ENCODE results near the gene HM13.
"Not testable (repeated sequence)": the region's sequence is repeated elsewhere in the genome, so short reads cannot be mapped to it uniquely, and the experiment has no call there.

Gene HM13

DNA sequence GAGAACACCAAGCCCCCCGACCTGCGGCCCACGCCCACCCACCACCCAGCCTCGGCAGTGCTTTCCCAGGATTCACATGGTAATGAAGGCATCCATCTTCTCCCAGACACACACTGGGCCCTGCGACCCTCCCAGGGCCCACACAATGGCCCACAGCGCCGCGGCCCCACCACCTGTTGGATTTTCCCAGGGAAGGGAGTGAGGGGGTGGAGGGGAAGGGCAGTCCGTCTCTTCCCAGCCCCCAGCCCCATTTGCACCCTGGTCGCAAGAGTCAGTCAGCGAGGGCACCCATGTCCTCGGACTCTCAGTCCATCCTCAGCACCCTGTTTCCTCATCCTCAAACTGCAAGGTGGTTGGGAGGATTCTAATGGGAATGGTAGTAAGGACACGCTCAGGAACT, 67.1 kb downstream of the HM13 start:
- Histone ChIP-seq H3K27me3 (ENCODE audit: control insufficient read depth in 1 of 2, insufficient read depth in 2 of 2, low read length in 2 of 2) (no peaks in the 10 kb centered on the region), H3K4me3 (ENCODE audit: low read depth in 1 of 2, low read length in 2 of 2) (no peak overlapping the region), H3K4me1 (ENCODE audit: insufficient read depth, low read length) (no peaks in the 10 kb centered on the region), H3K36me3 (ENCODE audit: insufficient read depth, low read length) (no peaks in the 10 kb centered on the region), H3K9me3 (ENCODE audit: low read length) (no peaks in the 10 kb centered on the region), H3K27ac (ENCODE audit: low read depth, low read length) (no peak overlapping the region), H3K9ac (ENCODE audit: low read length) (no peak overlapping the region)

DNA sequence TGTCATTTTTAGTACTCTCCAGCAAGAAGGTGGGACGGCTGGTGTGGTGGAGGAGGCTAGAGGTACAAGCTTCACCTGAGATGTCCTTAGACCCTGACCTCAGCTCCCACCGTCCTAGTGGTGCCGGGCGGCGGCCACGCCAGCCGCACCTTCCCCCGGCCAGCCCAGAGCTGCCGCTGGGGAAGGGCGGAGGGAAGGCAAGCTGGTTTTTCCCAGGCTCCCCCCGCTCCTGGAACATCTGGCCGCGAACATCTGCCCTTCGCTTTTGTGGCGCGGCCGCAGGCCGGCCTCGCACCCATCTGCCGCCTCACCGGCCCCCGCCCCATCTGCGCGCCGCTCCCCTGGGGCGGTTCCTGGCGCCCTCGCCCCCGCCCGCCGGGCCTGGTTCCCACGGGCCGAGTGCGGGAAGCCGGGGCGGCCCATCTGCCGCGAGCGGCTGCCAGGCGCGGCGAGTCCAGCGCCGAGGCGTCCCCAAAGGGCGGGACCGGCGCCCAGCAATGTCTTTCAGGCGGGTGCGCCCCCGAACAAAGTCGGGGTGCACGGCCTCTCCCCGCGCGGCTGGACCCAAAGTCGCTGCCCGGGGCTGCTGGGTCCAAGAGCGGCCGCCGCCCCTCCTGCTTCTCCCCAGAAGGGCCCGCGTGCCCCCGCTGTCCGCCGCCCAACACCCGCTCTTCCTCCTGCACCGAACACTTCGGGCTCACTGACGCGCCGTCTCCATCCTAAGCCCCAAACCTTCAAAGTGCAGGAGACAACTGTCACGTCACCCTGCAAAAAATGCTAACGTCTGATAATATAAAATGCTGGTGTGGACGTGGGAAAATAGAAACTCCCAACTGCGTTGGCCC, 73.5 kb downstream of the HM13 start:
- no peaks in the 10 kb centered on the region for H3K27me3 ChIP-seq (ENCODE audit: control insufficient read depth in 1 of 2, insufficient read depth in 2 of 2, low read length in 2 of 2)
- peak overlapping the region; percentile 13 for H3K27ac ChIP-seq (ENCODE audit: low read depth, low read length)
- H3K9ac ChIP-seq (ENCODE audit: low read length): no peak overlapping the region
- peak overlapping the region; percentile 47 to 63 for H3K4me3 ChIP-seq (ENCODE audit: low read depth in 1 of 2, low read length in 2 of 2)
- H3K9me3 ChIP-seq (ENCODE audit: low read length): no peaks in the 10 kb centered on the region
- no peaks in the 10 kb centered on the region for H3K36me3 ChIP-seq (ENCODE audit: insufficient read depth, low read length)
- peaks cover 6% of the 10 kb centered on the region for H3K4me1 ChIP-seq (ENCODE audit: insufficient read depth, low read length)

DNA sequence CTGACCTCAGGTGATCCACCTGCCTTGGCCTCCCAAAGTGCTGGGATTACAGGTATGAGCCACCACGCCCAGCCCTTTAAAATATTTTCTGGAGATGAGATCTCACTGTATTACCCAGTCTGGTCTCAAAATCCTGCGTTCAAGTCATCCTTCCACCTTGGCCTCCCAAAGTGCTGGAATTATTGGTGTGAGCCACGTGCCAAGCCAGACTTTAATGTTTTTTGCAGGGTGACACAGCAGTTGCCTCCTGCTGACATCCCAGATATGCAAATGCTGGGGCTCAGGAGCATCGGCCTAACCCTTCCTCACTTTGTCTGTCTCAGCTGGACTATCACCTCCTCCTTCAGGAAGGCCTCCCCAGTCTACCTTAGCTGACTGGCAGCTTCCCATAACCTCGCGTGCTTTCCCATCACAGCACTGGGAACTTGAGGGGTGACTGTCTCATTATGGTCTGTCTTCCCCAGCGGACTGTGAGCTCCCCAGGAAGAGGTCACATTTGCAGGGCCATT, 76.5 kb downstream of the HM13 start:
- no peak overlapping the region for H3K4me3 ChIP-seq (ENCODE audit: low read depth in 1 of 2, low read length in 2 of 2)
- H3K4me1 ChIP-seq (ENCODE audit: insufficient read depth, low read length): peaks cover 9% of the 10 kb centered on the region
- H3K9ac ChIP-seq (ENCODE audit: low read length): no peak overlapping the region
- H3K27me3 ChIP-seq (ENCODE audit: control insufficient read depth in 1 of 2, insufficient read depth in 2 of 2, low read length in 2 of 2): no peaks in the 10 kb centered on the region
- no peaks in the 10 kb centered on the region for H3K9me3 ChIP-seq (ENCODE audit: low read length)
- no peaks in the 10 kb centered on the region for H3K36me3 ChIP-seq (ENCODE audit: insufficient read depth, low read length)
- no peak overlapping the region for H3K27ac ChIP-seq (ENCODE audit: low read depth, low read length)

DNA sequence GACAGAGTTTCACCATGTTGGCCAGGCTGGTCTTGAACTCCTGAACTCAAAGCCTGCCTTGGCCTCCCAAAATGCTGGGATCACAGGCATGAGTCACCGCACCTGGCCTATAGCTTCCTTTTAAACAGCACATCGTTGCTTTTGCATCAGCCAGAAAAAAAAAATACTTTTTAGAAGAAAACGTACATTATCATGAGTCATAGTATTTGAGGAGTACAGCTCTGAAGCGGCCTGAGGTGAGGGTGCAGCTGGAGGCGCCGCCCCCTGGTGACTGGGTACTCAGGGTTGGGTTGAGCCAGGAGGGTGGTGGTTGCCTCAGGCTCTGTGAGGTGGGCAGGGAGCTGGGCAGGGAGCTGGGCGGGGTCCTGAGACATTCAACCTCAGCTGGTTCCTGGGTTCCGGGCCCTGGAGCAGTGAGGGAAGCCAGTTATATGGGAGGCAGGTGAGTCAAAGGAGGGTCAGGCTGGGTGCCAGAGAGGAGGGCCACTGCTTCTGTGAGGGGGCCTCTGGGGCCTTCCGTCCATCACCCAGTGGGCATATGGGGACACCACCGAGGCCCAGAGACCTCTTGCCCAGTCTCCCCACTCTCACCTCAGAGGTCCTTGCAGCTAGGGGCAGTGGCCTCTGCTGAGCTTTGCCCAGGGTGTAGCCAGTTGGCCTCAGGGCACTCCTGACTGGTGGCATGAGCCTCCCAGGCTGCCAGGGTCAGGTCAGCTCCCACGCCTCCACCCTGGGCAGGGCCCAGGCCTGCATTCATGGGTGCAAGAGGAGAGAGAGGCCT, 79.2 kb downstream of the HM13 start:
- H3K9me3 ChIP-seq (ENCODE audit: low read length): no peaks in the 10 kb centered on the region
- H3K9ac ChIP-seq (ENCODE audit: low read length): no peak overlapping the region
- no peaks in the 10 kb centered on the region for H3K27me3 ChIP-seq (ENCODE audit: control insufficient read depth in 1 of 2, insufficient read depth in 2 of 2, low read length in 2 of 2)
- no peaks in the 10 kb centered on the region for H3K36me3 ChIP-seq (ENCODE audit: insufficient read depth, low read length)
- H3K4me3 ChIP-seq (ENCODE audit: low read depth in 1 of 2, low read length in 2 of 2): no peak overlapping the region
- no peak overlapping the region for H3K27ac ChIP-seq (ENCODE audit: low read depth, low read length)
- peaks cover 5% of the 10 kb centered on the region for H3K4me1 ChIP-seq (ENCODE audit: insufficient read depth, low read length)

DNA sequence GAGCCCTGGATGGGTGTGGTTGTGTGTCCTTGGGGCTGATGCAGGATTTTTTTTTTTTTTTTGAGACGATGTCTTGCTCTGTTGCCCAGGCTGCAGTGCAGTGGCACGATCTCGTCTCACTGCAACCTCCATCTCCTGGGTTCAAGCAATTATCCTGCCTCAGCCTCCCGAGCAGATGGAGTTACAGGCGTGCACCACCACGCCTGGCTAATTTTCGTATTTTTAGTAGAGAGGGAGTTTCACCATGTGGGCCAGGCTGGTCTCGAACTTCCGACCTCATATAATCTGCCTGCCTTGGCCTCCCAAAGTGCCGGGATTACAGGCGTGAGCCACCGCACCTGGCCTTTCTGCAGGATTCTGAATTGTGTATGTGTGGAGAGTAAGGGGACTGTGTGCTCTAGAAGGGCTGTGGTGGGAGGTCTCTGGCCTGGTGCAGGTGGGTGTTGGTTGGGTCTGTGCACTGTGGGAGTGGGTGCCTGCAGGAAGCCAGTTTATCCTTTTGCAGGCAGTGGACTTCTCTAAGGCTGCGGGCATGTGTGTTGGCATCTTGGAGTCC, 79.8 kb downstream of the HM13 start:
- Histone ChIP-seq H3K4me3 (ENCODE audit: low read depth in 1 of 2, low read length in 2 of 2) (no peak overlapping the region), H3K4me1 (ENCODE audit: insufficient read depth, low read length) (peaks cover 5% of the 10 kb centered on the region), H3K36me3 (ENCODE audit: insufficient read depth, low read length) (no peaks in the 10 kb centered on the region), H3K9me3 (ENCODE audit: low read length) (no peaks in the 10 kb centered on the region), H3K9ac (ENCODE audit: low read length) (no peak overlapping the region), H3K27me3 (ENCODE audit: control insufficient read depth in 1 of 2, insufficient read depth in 2 of 2, low read length in 2 of 2) (no peaks in the 10 kb centered on the region), H3K27ac (ENCODE audit: low read depth, low read length) (no peak overlapping the region)

- no peak overlapping the region for H3K27ac ChIP-seq (ENCODE audit: low read depth, low read length)
- H3K9me3 ChIP-seq (ENCODE audit: low read length): no peaks in the 10 kb centered on the region
- H3K4me1 ChIP-seq (ENCODE audit: insufficient read depth, low read length): peaks cover 5% of the 10 kb centered on the region
- H3K36me3 ChIP-seq (ENCODE audit: insufficient read depth, low read length): no peaks in the 10 kb centered on the region
- no peak overlapping the region for H3K4me3 ChIP-seq (ENCODE audit: low read depth in 1 of 2, low read length in 2 of 2)
- no peaks in the 10 kb centered on the region for H3K27me3 ChIP-seq (ENCODE audit: control insufficient read depth in 1 of 2, insufficient read depth in 2 of 2, low read length in 2 of 2)
- no peak overlapping the region for H3K9ac ChIP-seq (ENCODE audit: low read length)
Measured at GRCh38 chr20:31594558-31595379, 80.5 kb downstream of the HM13 start.

GRCh38 chr20:31595380-31595653, 81.1 kb downstream of the HM13 start:
- Histone ChIP-seq H3K9ac (ENCODE audit: low read length) (no peak overlapping the region), H3K36me3 (ENCODE audit: insufficient read depth, low read length) (no peaks in the 10 kb centered on the region), H3K27ac (ENCODE audit: low read depth, low read length) (no peak overlapping the region), H3K27me3 (ENCODE audit: control insufficient read depth in 1 of 2, insufficient read depth in 2 of 2, low read length in 2 of 2) (no peaks in the 10 kb centered on the region), H3K4me3 (ENCODE audit: low read depth in 1 of 2, low read length in 2 of 2) (no peak overlapping the region), H3K4me1 (ENCODE audit: insufficient read depth, low read length) (peaks cover 5% of the 10 kb centered on the region), H3K9me3 (ENCODE audit: low read length) (no peaks in the 10 kb centered on the region)

GRCh38 chr20:31595654-31596411, 81.6 kb downstream of the HM13 start:
- Histone ChIP-seq H3K4me3 (ENCODE audit: low read depth in 1 of 2, low read length in 2 of 2) (no peak overlapping the region), H3K27me3 (ENCODE audit: control insufficient read depth in 1 of 2, insufficient read depth in 2 of 2, low read length in 2 of 2) (no peaks in the 10 kb centered on the region), H3K4me1 (ENCODE audit: insufficient read depth, low read length) (peaks cover 5% of the 10 kb centered on the region), H3K27ac (ENCODE audit: low read depth, low read length) (no peak overlapping the region), H3K9me3 (ENCODE audit: low read length) (no peaks in the 10 kb centered on the region), H3K36me3 (ENCODE audit: insufficient read depth, low read length) (no peaks in the 10 kb centered on the region), H3K9ac (ENCODE audit: low read length) (no peak overlapping the region)

DNA sequence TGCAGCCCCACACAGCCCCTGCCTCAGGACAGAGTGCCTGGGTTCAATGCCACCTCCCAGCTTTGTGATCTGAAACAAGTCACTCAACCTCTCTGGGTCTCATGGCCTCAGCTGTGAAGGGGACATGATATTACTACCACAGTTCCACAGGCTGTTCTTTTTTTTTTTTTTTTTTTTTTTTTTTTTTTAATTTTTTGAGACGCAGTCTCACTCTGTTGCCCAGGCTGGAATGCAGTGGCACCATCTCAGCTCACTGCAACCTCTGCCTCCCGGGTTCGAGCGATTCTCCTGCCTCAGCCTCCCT, 82.1 kb downstream of the HM13 start:
- H3K9ac ChIP-seq (ENCODE audit: low read length); H3K4me3 ChIP-seq (ENCODE audit: low read depth in 1 of 2, low read length in 2 of 2); H3K27ac ChIP-seq (ENCODE audit: low read depth, low read length); H3K4me1 ChIP-seq (ENCODE audit: insufficient read depth, low read length); H3K36me3 ChIP-seq (ENCODE audit: insufficient read depth, low read length); H3K9me3 ChIP-seq (ENCODE audit: low read length); H3K27me3 ChIP-seq (ENCODE audit: control insufficient read depth in 1 of 2, insufficient read depth in 2 of 2, low read length in 2 of 2): not testable (repeated sequence)

GRCh38 chr20:31596831-31597480, 82.7 kb downstream of the HM13 start:
- Histone ChIP-seq H3K9ac (ENCODE audit: low read length) (no peak overlapping the region), H3K27ac (ENCODE audit: low read depth, low read length) (no peak overlapping the region), H3K9me3 (ENCODE audit: low read length) (no peaks in the 10 kb centered on the region), H3K4me3 (ENCODE audit: low read depth in 1 of 2, low read length in 2 of 2) (no peak overlapping the region), H3K27me3 (ENCODE audit: control insufficient read depth in 1 of 2, insufficient read depth in 2 of 2, low read length in 2 of 2) (no peaks in the 10 kb centered on the region), H3K36me3 (ENCODE audit: insufficient read depth, low read length) (no peaks in the 10 kb centered on the region), H3K4me1 (ENCODE audit: insufficient read depth, low read length) (peaks cover 5% of the 10 kb centered on the region)

All from muscle layer of colon (tissue), 2 donors.